MCF 10A (cell line): ENCODE data around the gene CALN1. TPM values are rescaled to one million over a fixed set of nuclear protein-coding genes. Genes with fewer than 3 reads are reported as not detected.

Experiments
- BruUV-seq: library from RNA; stranded (reverse); fragments of 400-500 nt; replicated peaks from 2 replicates; lab custom pipeline; 2021; lab: Mats Ljungman, UMichigan
- CTCF ChIA-PET: fragments of 300-600 bp; sonication (Branson Sonifier 250); formaldehyde crosslinking; extraction: SDS; loops from one replicate; lab custom pipeline; 2021; ENCODE audit warnings: antibody characterized with exemption, inconsistent platforms; lab: Yijun Ruan, JAX
- POLR2A ChIA-PET: fragments of 300-600, 350-650 bp; sonication (Branson Sonifier 250); formaldehyde crosslinking; extraction: SDS; loops from one replicate; lab custom pipeline; 2020; ENCODE audit warnings: antibody characterized with exemption, inconsistent platforms; lab: Yijun Ruan, JAX
- DNase-seq: peaks from one replicate; pipeline ENCODE4 v3.0.0-alpha.2; 2018; ENCODE audit not compliant: unreplicated experiment
- H3K27ac Mint-ChIP-seq: one replicate; pipeline ENCODE4 v1.8.0; 2022; ENCODE audit warnings: mild to moderate bottlenecking, low read depth, mixed read lengths; ENCODE audit not compliant: unreplicated experiment
- H3K27me3 Mint-ChIP-seq: one replicate; pipeline ENCODE4 v1.8.0; 2022; ENCODE audit warnings: mixed read lengths; ENCODE audit not compliant: insufficient read depth, unreplicated experiment
- H3K36me3 Mint-ChIP-seq: one replicate; pipeline ENCODE4 v1.8.0; 2022; ENCODE audit warnings: mild to moderate bottlenecking, moderate library complexity, mixed read lengths; ENCODE audit not compliant: insufficient read depth, unreplicated experiment
- H3K4me1 Mint-ChIP-seq: one replicate; pipeline ENCODE4 v1.8.0; 2022; ENCODE audit warnings: mixed read lengths; ENCODE audit not compliant: insufficient read depth, unreplicated experiment
- H3K4me3 Mint-ChIP-seq: one replicate; pipeline ENCODE4 v1.8.0; 2022; ENCODE audit warnings: mild to moderate bottlenecking, moderate library complexity, mixed read lengths; ENCODE audit not compliant: unreplicated experiment
- H3K9me3 Mint-ChIP-seq: one replicate; pipeline ENCODE4 v1.8.0; 2022; ENCODE audit warnings: mixed read lengths; ENCODE audit not compliant: unreplicated experiment
- intact Hi-C: fragments of 100-400 bp; cut with micrococcal nuclease; formaldehyde crosslinking; loops from 2 replicates; pipeline ENCODE4 v1.14.1; 2022
- total RNA-seq: library from RNA; stranded (reverse); gene quantifications from 2 replicates; pipeline ENCODE4 v1.2.3, GENCODE V29; 2022
- TF ChIP-seq, protein P1 (sequence below): fragments of 200-600 bp; IDR thresholded peaks from one replicate; pipeline ENCODE4 v1.8.0; 2022; ENCODE audit warnings: antibody characterized with exemption, mild to moderate bottlenecking; ENCODE audit not compliant: unreplicated experiment

The CALN1 gene
- total RNA-seq, 1 experiment from 2014 or later, result not detected

- Mint-ChIP-seq H3K27me3 (peaks cover 16% of the 10 kb centered on the region), H3K9me3 (peaks cover 10% of the 10 kb centered on the region), H3K36me3 (no peaks in the 10 kb centered on the region), H3K27ac (no peak overlapping the region), H3K4me1 (no peaks in the 10 kb centered on the region), H3K4me3 (no peak overlapping the region)
- ChIA-PET POLR2A (no interaction called here), CTCF (interaction anchor here (0.6 to 1.9 kb wide), 5 partner anchors 8 to 1920 kb away, joined by 3 to 7 read pairs (median 3); no protein-coding TSS in a partner anchor)
- no peak for DNase-seq
- no TSS peak for BruUV-seq
- TF ChIP-seq, protein P1, sequence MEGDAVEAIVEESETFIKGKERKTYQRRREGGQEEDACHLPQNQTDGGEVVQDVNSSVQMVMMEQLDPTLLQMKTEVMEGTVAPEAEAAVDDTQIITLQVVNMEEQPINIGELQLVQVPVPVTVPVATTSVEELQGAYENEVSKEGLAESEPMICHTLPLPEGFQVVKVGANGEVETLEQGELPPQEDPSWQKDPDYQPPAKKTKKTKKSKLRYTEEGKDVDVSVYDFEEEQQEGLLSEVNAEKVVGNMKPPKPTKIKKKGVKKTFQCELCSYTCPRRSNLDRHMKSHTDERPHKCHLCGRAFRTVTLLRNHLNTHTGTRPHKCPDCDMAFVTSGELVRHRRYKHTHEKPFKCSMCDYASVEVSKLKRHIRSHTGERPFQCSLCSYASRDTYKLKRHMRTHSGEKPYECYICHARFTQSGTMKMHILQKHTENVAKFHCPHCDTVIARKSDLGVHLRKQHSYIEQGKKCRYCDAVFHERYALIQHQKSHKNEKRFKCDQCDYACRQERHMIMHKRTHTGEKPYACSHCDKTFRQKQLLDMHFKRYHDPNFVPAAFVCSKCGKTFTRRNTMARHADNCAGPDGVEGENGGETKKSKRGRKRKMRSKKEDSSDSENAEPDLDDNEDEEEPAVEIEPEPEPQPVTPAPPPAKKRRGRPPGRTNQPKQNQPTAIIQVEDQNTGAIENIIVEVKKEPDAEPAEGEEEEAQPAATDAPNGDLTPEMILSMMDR, result peak; percentile 19
- intact Hi-C loops, result no loop called here
These were observed 250.6 kb downstream of the CALN1 start for GRCh38 chr7:72161534-72161933.

GRCh38 chr7:72159911-72160310 is 252.2 kb downstream of the CALN1 start:
- TF ChIP-seq, protein P1, result no peak
- no peaks in the 10 kb centered on the region for H3K36me3 Mint-ChIP-seq
- DNase-seq, result no peak
- ChIA-PET CTCF (interaction anchor here (0.8 to 1.9 kb wide), 2 partner anchors 8 to 10 kb away, joined by 3 to 7 read pairs; no protein-coding TSS in a partner anchor), POLR2A (no interaction called here)
- no peak overlapping the region for H3K4me3 Mint-ChIP-seq
- H3K27ac Mint-ChIP-seq, result no peak overlapping the region
- H3K9me3 Mint-ChIP-seq, result peaks cover 10% of the 10 kb centered on the region
- no peaks in the 10 kb centered on the region for H3K4me1 Mint-ChIP-seq
- H3K27me3 Mint-ChIP-seq, result peaks cover under 1% of the 10 kb centered on the region
- BruUV-seq, result no TSS peak
- intact Hi-C loops, result no loop called here

- H3K9me3 Mint-ChIP-seq, result no peaks in the 10 kb centered on the region
- BruUV-seq, result no TSS peak
- ChIA-PET CTCF (no interaction called here), POLR2A (no interaction called here)
- no peaks in the 10 kb centered on the region for H3K27me3 Mint-ChIP-seq
- no peak for DNase-seq
- no peak overlapping the region for H3K27ac Mint-ChIP-seq
- no peaks in the 10 kb centered on the region for H3K4me1 Mint-ChIP-seq
- TF ChIP-seq, protein P1, result no peak
- no peak overlapping the region for H3K4me3 Mint-ChIP-seq
- H3K36me3 Mint-ChIP-seq, result no peaks in the 10 kb centered on the region
- intact Hi-C loops, result no loop called here
These were observed 255.5 kb downstream of the CALN1 start for GRCh38 chr7:72156671-72157070.

DNA sequence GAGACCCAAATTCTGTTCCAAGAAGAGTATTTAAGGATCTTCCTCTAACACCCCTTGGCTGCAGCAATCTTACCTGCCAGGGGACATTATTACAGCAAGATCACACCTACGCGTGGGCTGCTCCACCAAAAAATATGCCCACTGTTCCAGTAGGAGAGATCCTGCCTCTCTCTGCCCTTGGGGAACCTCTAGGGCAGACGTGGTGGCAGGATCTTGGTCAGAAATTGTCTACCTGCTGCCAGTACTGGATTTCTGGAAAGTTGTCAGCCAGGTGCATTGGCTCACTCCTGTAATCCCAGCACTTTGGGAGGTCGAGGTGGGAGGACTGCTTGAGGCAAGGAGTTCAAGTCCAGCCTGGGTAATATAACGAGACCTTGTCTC is 259.0 kb downstream of the CALN1 start:
- CTCF ChIA-PET, result interaction anchor here (0.5 kb wide), 1 partner anchor 8 kb away, joined by 3 read pairs; no protein-coding TSS in a partner anchor
- H3K4me1 Mint-ChIP-seq, result no peaks in the 10 kb centered on the region
- H3K27me3 Mint-ChIP-seq, result no peaks in the 10 kb centered on the region
- H3K9me3 Mint-ChIP-seq, result no peaks in the 10 kb centered on the region
- POLR2A ChIA-PET, result no interaction called here
- intact Hi-C loops, result no loop called here
- no peaks in the 10 kb centered on the region for H3K36me3 Mint-ChIP-seq
- no peak overlapping the region for H3K4me3 Mint-ChIP-seq
- no peak for DNase-seq
- no peak overlapping the region for H3K27ac Mint-ChIP-seq
- TF ChIP-seq, protein P1, result no peak
- no TSS peak for BruUV-seq
